ENCODE results near the gene MTF2.

GRCh38 chr1:93033785-93034184, 45.3 kb upstream of the MTF2 start:
- no peak for TF ChIP-seq CTCF (IDR thresholded peaks at IDR 0.05; ENCODE audit: low read depth, low read length, missing input control)
- TF ChIP-seq YY1 (IDR thresholded peaks at IDR 0.05): no peak
- TF ChIP-seq TAF1 (conservative IDR thresholded peaks at IDR 0.05): no peak
- TF ChIP-seq REST (IDR thresholded peaks at IDR 0.05): no peak

Measured in liver (tissue), 3 donors.